Lower leg skin (tissue), 4 donors: ENCODE measurements around the gene A4GNT. TPM values are rescaled to one million over a fixed set of nuclear protein-coding genes. Genes with fewer than 3 reads are reported as not detected.

Experiments
- DNase-seq, 2 donors: peaks; one replicate each; pipeline ENCODE4 v3.0.0-alpha.2; 2019; ENCODE audit warnings: low spot score in 2 of 2
- H3K4me3 ChIP-seq: fragments of 200-600 bp; sonication (generic); 2 replicates; pipeline ENCODE4 v1.5.1; 2017; ENCODE audit warnings: mild to moderate bottlenecking, low read depth; ENCODE audit not compliant: poor library complexity, severe bottlenecking
- POLR2A ChIP-seq, 2 donors: fragments of 450-650 bp; IDR thresholded peaks; one replicate each; pipeline ENCODE4 v1.6.1; 2016 to 2017; ENCODE audit warnings: antibody characterized with exemption in 2 of 2, mild to moderate bottlenecking in 1 of 2, moderate library complexity in 1 of 2
- WGBS, 2 donors: methylation state at CpG; one replicate each; pipeline ENCODE4 v1.1.5; 2018; 5-methylcytosine and 5-hydroxymethylcytosine counted together
- intact Hi-C: fragments of 100-400 bp; cut with DNase I; formaldehyde crosslinking; loops from one replicate; pipeline ENCODE4 v1.15.0; 2023; ENCODE audit warnings: low total_unique reads
- total RNA-seq, 4 donors: library from RNA; depleted of rRNA; stranded (reverse); fragments of >200 nt; gene quantifications; one replicate each; pipeline ENCODE4 v1.1.0, GENCODE V29; 2016
- TF ChIP-seq, protein P1 (sequence below), 3 donors: fragments of 450-650 bp; IDR thresholded peaks; one replicate each; pipeline ENCODE4 v1.5.1; 2016; ENCODE audit warnings: antibody characterized with exemption in 3 of 3, mild to moderate bottlenecking in 3 of 3, moderate library complexity in 2 of 3

Gene A4GNT
- total RNA-seq, 4 donors from 2014 or later = not detected

DNA sequence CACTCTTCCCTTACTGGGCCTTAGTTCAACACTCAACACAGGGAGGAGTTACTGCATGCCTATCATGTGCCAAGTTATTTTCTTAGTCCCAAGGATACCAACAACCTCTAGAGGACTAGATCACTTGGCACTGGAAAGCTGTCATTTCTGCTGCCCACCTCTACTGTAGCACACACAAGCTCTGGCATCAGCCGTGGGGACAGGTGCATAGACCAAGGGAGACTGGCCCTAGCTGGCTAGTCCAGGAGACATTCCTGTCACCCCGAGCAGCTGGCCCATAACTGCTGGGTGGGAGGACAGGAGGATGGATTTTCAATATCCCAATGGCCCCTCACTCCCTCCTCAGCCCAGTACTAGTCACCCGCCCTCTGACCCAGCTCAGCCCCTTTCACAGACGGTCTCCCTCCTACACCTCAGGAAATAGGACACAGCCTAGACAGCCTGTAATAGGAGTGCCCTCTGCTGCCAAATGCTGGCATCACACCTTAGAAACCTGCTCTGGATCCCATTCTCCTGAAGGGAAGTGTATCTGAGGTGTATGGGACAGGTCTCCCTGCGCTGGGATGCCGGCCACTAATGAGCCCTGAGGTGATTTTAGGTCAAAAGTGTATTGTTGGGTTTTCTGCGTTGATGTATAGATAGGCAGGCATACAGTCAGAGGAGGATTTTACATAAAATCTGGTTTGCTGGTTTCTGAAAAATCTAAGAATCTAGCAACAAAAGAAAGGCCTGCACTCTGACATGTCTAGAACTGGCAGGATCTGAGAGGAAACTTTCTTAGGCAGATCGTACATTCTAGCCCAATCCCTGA is 13.4 kb downstream of the A4GNT start:
- TF ChIP-seq, protein P1, sequence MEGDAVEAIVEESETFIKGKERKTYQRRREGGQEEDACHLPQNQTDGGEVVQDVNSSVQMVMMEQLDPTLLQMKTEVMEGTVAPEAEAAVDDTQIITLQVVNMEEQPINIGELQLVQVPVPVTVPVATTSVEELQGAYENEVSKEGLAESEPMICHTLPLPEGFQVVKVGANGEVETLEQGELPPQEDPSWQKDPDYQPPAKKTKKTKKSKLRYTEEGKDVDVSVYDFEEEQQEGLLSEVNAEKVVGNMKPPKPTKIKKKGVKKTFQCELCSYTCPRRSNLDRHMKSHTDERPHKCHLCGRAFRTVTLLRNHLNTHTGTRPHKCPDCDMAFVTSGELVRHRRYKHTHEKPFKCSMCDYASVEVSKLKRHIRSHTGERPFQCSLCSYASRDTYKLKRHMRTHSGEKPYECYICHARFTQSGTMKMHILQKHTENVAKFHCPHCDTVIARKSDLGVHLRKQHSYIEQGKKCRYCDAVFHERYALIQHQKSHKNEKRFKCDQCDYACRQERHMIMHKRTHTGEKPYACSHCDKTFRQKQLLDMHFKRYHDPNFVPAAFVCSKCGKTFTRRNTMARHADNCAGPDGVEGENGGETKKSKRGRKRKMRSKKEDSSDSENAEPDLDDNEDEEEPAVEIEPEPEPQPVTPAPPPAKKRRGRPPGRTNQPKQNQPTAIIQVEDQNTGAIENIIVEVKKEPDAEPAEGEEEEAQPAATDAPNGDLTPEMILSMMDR (IDR thresholded peaks at IDR 0.05) = no peak
- no peak for TF ChIP-seq POLR2A (IDR thresholded peaks at IDR 0.05)
- WGBS, 2 donors = 19 to 27% methylated on average over 8 of the region's 8 CpGs
- intact Hi-C loops = no loop called here
- no peak overlapping the region for H3K4me3 ChIP-seq
- DNase-seq = peak; percentile 79 to 94

DNA sequence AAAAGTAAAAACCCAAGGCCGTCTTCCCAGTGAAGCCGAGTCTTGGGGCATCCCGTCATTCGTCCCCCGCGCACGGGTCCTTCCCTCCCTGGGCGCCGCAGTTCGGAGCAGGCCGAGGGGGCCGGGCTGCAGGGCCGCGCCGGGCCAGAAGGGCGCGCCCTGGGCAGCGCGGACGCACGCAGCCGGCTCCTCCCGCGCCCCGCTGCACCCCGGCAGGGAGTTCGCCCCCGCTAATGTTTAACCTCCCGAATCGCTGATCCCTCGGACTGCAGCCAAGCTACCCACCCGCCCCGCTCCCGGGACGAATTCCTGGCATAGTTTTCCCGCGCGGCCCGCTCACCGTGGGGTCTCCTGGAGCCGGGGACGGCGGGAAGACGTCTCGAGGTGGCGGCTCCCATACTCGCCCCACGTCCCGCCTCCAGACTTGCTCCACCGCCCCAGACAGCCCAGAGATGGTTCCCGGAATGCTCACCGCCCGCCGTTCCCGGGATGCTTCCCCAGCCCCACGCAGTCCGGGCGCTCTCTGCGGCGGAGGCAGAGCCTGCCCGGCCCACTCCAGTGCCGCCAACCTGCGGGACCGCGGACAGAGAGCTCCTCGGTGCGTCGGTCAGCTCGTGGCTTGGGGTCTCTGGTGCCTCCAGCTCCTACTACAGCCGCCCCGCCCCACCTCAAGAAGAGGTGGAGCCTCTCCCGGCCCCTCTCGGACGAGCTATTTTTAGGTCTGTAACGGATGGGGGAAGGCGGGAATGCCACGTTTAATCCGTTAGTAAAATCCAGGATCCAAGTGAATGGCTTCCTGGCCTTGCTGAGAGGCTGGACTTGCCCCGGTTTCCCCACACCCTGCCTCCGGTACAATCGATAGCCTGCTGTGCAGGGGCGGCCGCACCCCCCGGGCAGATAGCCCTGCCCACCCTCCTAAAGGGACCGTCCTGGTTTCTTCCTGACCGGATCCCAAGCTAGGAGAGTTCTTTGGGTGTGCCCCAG is 16.9 kb downstream of the A4GNT start, which contains the start of gene DZIP1L:
Gene DZIP1L (minus strand): TSS at position 621 of the 984 bp plus-strand sequence. CDS start 11,637 bp downstream, outside the sequence.
- peak; percentile 39 to 90 for DNase-seq
- intact Hi-C loops = no loop called here
- 0 to 1% methylated on average over 60 to 76 of the region's 86 CpGs for WGBS, 2 donors
- H3K4me3 ChIP-seq = peak within 1 kb of the TSS; percentile 71
- no peak for TF ChIP-seq POLR2A (IDR thresholded peaks at IDR 0.05)
- TF ChIP-seq, protein P1 (IDR thresholded peaks at IDR 0.05) = no peak

DNA sequence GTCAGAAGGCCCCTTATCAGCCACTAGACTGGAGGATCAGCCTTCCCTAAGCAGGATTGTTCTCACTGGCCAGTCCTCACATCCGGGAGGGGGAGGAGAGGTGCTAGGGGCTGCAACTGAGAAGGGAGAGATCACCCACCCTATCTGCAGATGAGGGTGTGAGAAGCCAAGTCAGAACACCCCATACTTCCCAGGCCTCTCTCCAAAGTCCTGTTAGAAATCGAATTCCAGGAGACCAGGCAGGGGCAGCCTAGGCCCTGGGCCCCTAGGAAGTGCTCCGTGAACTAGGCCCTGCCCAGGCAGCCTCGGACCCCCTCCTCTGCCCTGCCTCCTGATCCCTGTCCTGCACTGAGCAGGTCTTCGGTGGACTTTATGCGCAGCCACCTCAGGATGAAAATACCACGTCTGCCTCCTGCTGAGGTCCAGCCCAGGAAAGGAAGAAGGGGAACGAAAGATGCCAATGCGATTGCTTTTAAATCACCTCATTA is 17.7 kb downstream of the A4GNT start:
- DNase-seq = no peak
- intact Hi-C loops = no loop called here
- TF ChIP-seq, protein P1 (IDR thresholded peaks at IDR 0.05) = no peak
- no peak for TF ChIP-seq POLR2A (IDR thresholded peaks at IDR 0.05)
- WGBS, 2 donors = 7 to 9% methylated on average over 9 of the region's 9 CpGs
- peak overlapping the region; percentile 71 for H3K4me3 ChIP-seq

DNA sequence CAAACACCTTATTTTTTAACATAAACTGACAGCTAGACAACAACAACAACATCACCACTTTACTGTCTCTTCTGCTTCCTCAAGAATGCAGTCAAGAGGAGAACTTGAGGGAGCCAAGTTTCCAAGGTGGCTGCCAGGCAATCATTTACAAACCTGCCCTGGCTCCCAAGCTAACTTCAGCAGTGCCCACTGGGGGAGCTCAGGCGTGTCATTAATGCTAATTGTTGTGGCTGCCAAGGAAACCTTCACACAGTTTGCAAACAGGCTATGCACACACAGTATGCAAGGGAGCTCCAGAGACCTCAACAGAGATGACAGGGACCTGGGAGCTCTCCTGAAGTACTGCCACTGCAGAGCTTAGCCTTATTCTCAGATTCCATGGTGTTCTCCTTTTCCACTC is 18.9 kb downstream of the A4GNT start:
- TF ChIP-seq, protein P1 (IDR thresholded peaks at IDR 0.05) = no peak
- TF ChIP-seq POLR2A (IDR thresholded peaks at IDR 0.05) = no peak
- no peak for DNase-seq
- 39 to 44% methylated on average over 1 of the region's 1 CpG for WGBS, 2 donors
- intact Hi-C loops = no loop called here
- H3K4me3 ChIP-seq = no peak overlapping the region

DNA sequence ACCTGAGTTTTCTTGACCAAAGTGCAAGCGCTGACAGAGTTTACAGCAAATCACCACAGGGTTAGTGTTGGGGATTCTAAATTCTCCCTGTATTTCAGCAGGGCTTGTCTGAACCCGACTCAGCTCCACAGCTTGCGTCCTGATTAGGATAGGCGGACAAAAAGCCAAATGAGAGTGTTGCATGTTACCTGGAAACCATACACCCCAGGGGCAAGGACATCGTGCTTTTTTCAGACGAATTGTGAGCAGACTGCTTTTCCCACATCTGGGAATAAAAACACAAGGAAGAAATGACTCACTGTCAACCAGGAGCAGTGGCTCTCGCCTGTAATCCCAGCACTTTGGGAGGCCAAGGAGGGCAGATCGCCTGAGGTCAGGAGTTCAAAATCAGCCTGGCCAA is 19.8 kb downstream of the A4GNT start:
- DNase-seq = peak in 1 of 2 donors; percentile 44
- intact Hi-C loops = no loop called here
- TF ChIP-seq POLR2A (IDR thresholded peaks at IDR 0.05) = no peak
- TF ChIP-seq, protein P1 (IDR thresholded peaks at IDR 0.05) = no peak
- H3K4me3 ChIP-seq = no peak overlapping the region
- WGBS, 2 donors = 47% methylated on average over 8 of the region's 8 CpGs
